Astrocyte (in vitro differentiated cells and primary cell): ENCODE measurements around the gene EFL1. TPM values are rescaled to one million over a fixed set of nuclear protein-coding genes. Genes with fewer than 3 reads are reported as not detected.
"Not testable (repeated sequence)": the region's sequence is repeated elsewhere in the genome, so short reads cannot be mapped to it uniquely, and the experiment has no call there.

Source experiments
- DNase-seq: peaks from one replicate; pipeline ENCODE4 v3.0.0-alpha.2; 2010; ENCODE audit warnings: low read depth
- FAIRE-seq: peaks from 2 replicates; lab custom pipeline; 2011; peaks lifted over from hg19 to GRCh38; lab: Jason Lieb, UNC
- H2AFZ ChIP-seq: 2 replicates; pipeline ENCODE4 v1.6.0; 2012; ENCODE audit warnings: low read depth, low read length, inconsistent platforms
- H3K27ac ChIP-seq: 2 replicates; pipeline ENCODE4 v1.5.1; 2011; ENCODE audit warnings: low read depth, low read length, inconsistent platforms
- H3K27me3 ChIP-seq: 2 replicates; pipeline ENCODE4 v1.6.0; 2011; ENCODE audit warnings: low read length, inconsistent platforms; ENCODE audit not compliant: insufficient read depth
- H3K36me3 ChIP-seq: 2 replicates; pipeline ENCODE4 v1.5.1; 2011; ENCODE audit warnings: low read length, inconsistent platforms; ENCODE audit not compliant: insufficient read depth
- H3K4me1 ChIP-seq: 2 replicates; pipeline ENCODE4 v1.5.1; 2011; ENCODE audit warnings: low read length, inconsistent platforms; ENCODE audit not compliant: insufficient read depth
- H3K4me2 ChIP-seq: 2 replicates; pipeline ENCODE4 v1.6.0; 2012; ENCODE audit warnings: low read length, inconsistent platforms
- H3K4me3 ChIP-seq: 2 replicates; pipeline ENCODE4 v1.5.1; 2011; ENCODE audit warnings: low read depth, mild to moderate bottlenecking, low read length, inconsistent platforms; ENCODE audit not compliant: insufficient read depth
- H3K79me2 ChIP-seq: 2 replicates; pipeline ENCODE4 v1.6.0; 2012; ENCODE audit warnings: mild to moderate bottlenecking, low read length, inconsistent platforms; ENCODE audit not compliant: insufficient read depth
- H3K9ac ChIP-seq: 2 replicates; pipeline ENCODE4 v1.6.0; 2012; ENCODE audit warnings: mild to moderate bottlenecking, low read length, inconsistent platforms
- H3K9me3 ChIP-seq: 2 replicates; pipeline ENCODE4 v1.5.1; 2012; ENCODE audit warnings: low read depth, mild to moderate bottlenecking, low read length, inconsistent platforms; ENCODE audit not compliant: insufficient read depth
- H4K20me1 ChIP-seq: 2 replicates; pipeline ENCODE4 v1.6.0; 2012; ENCODE audit warnings: low read length, inconsistent platforms; ENCODE audit not compliant: insufficient read depth
- H3K27ac Mint-ChIP-seq: one replicate; pipeline ENCODE4 v1.8.0; 2021; ENCODE audit warnings: mild to moderate bottlenecking, mixed read lengths; ENCODE audit not compliant: unreplicated experiment
- H3K27me3 Mint-ChIP-seq: one replicate; pipeline ENCODE4 v1.8.0; 2021; ENCODE audit warnings: low read depth, mixed read lengths; ENCODE audit not compliant: unreplicated experiment
- H3K36me3 Mint-ChIP-seq: one replicate; pipeline ENCODE4 v1.8.0; 2021; ENCODE audit warnings: low read depth, mixed read lengths; ENCODE audit not compliant: unreplicated experiment
- H3K4me1 Mint-ChIP-seq: one replicate; pipeline ENCODE4 v1.8.0; 2021; ENCODE audit warnings: low read depth, mixed read lengths; ENCODE audit not compliant: unreplicated experiment
- H3K4me3 Mint-ChIP-seq: one replicate; pipeline ENCODE4 v1.8.0; 2021; ENCODE audit warnings: mild to moderate bottlenecking, moderate library complexity, mixed read lengths; ENCODE audit not compliant: unreplicated experiment
- H3K9me3 Mint-ChIP-seq: one replicate; pipeline ENCODE4 v1.8.0; 2021; ENCODE audit warnings: mild to moderate bottlenecking, mixed read lengths; ENCODE audit not compliant: unreplicated experiment
- EZH2 ChIP-seq: IDR thresholded peaks from 2 replicates; pipeline ENCODE4 v1.6.1; 2012; ENCODE audit warnings: mild to moderate bottlenecking, low read length, inconsistent platforms; ENCODE audit not compliant: insufficient read depth
- total RNA-seq: library from RNA; stranded (reverse); gene quantifications from 2 replicates; pipeline ENCODE4 v1.2.1, GENCODE V29; 2021
- TF ChIP-seq, protein P1 (sequence below): IDR thresholded peaks from 2 replicates; pipeline ENCODE4 v1.5.1; 2011; ENCODE audit warnings: low read depth, mild to moderate bottlenecking, inconsistent platforms, low read length, moderate library complexity; ENCODE audit not compliant: insufficient read depth

The EFL1 gene
- total RNA-seq, 1 donor from 2014 or later: 13.7 TPM

DNA sequence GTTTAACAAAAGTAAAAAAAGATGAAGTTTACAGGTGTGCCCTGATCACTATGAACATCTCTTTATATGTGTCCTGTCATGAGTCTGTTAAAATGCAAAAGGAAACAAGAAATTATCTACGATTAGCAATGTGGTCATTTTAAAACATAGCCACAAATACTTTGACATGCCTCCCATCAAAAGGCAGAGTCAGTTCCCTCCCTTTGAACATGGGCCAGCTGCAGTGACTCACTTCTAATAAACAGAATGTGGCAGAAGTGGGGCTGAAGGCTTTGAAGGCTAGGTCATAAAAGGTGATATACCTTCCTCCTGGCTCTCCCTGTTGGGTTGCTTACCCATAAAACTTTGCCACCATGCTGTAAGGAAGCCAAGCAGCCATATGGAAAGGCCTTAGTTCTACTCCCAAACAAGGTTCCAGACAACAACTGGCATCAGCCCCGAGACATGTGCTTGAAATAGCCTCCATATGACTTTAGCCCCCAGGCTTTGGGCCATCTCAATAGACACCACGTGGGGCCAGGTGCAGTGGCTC is 52.4 kb downstream of the EFL1 start:
- not testable (repeated sequence) for H3K9ac ChIP-seq, H3K27ac ChIP-seq, H3K27ac Mint-ChIP-seq, H3K36me3 Mint-ChIP-seq, H2AFZ ChIP-seq, H3K4me3 Mint-ChIP-seq, H4K20me1 ChIP-seq, H3K4me2 ChIP-seq, H3K9me3 Mint-ChIP-seq, H3K79me2 ChIP-seq, H3K4me1 ChIP-seq, H3K36me3 ChIP-seq, H3K9me3 ChIP-seq, H3K4me3 ChIP-seq, H3K27me3 ChIP-seq, H3K27me3 Mint-ChIP-seq
- DNase-seq (peak; percentile 26), FAIRE-seq (peak; percentile 50)
- H3K4me1 Mint-ChIP-seq: peaks cover 11% of the 10 kb centered on the region

DNA sequence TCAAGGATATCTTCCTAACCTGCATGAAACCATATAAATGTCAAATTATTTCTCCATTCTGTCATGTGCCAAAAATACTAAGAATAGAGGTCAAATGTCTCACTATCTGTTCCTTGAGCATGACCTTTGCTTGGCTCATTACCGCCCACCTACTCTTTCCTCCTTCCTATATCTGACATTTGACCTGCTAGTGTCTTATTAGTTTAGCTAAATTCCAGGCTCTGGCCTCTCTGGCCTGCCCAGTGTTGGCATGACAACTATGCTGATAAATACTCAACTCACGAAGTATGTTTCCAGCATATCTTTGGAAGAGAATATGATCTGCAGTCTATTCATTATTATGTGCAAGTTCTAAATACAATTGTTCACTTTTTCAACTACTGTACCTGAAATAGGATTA is 58.0 kb downstream of the EFL1 start:
- not testable (repeated sequence) for H3K27me3 ChIP-seq, H3K36me3 Mint-ChIP-seq, H3K4me2 ChIP-seq, H3K36me3 ChIP-seq, H3K4me1 ChIP-seq, H3K27me3 Mint-ChIP-seq, H3K79me2 ChIP-seq, H3K9me3 ChIP-seq, H3K27ac Mint-ChIP-seq, H3K4me3 ChIP-seq, H2AFZ ChIP-seq, H3K27ac ChIP-seq, DNase-seq, H3K4me3 Mint-ChIP-seq, H3K9me3 Mint-ChIP-seq, H4K20me1 ChIP-seq, H3K9ac ChIP-seq
- FAIRE-seq: peak; percentile 76
- peaks cover 12% of the 10 kb centered on the region for H3K4me1 Mint-ChIP-seq

DNA sequence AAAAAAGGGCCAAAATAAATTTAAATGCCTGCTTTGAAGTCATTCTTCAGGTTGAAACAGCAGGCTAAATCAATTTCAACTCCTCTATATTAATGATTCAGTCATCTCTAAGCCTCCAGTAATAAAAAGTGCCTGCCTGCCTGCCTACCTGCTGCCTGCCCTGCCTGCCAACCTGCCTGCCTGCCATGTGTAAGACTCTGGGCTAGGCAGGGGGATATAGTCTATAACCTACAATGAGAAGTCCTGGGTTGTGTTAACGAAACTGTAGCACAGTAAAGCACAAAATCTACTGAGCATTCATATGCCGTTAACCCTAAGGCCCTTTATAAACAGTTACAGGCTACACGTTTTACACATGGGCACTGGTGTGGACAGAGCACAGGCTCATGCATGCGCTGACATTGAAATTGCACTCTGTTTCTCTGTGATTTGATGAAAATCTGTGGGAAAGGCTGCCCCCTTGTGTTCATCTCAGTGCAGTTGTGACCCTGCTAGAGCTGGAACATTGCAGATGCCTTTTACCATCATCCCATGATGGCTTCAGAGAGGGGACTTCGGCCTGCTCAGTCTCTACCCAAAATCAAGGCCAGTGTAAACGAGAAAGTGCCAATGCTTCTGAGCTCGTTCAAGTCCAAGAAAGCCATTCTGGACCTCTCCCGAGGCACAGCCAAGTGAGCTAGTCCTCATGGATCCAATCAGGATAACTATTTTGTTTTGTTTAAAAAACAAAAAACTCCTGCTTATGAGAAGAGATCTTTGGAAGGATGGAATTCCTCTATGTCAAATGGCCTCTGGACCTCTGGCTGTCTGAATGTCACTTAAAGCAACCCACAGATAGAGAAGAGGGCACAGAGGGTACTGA is 64.6 kb downstream of the EFL1 start:
- no peak for TF ChIP-seq EZH2
- TF ChIP-seq, protein P1, sequence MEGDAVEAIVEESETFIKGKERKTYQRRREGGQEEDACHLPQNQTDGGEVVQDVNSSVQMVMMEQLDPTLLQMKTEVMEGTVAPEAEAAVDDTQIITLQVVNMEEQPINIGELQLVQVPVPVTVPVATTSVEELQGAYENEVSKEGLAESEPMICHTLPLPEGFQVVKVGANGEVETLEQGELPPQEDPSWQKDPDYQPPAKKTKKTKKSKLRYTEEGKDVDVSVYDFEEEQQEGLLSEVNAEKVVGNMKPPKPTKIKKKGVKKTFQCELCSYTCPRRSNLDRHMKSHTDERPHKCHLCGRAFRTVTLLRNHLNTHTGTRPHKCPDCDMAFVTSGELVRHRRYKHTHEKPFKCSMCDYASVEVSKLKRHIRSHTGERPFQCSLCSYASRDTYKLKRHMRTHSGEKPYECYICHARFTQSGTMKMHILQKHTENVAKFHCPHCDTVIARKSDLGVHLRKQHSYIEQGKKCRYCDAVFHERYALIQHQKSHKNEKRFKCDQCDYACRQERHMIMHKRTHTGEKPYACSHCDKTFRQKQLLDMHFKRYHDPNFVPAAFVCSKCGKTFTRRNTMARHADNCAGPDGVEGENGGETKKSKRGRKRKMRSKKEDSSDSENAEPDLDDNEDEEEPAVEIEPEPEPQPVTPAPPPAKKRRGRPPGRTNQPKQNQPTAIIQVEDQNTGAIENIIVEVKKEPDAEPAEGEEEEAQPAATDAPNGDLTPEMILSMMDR: peak; percentile 78
- H3K36me3 Mint-ChIP-seq: no peaks in the 10 kb centered on the region
- H3K27ac Mint-ChIP-seq: no peak overlapping the region
- Histone ChIP-seq H3K4me1 (no peaks in the 10 kb centered on the region), H3K9me3 (no peaks in the 10 kb centered on the region), H3K4me3 (no peak overlapping the region), H2AFZ (no peak overlapping the region), H4K20me1 (no peaks in the 10 kb centered on the region), H3K9ac (no peak overlapping the region), H3K27ac (no peak overlapping the region), H3K4me2 (no peak overlapping the region), H3K79me2 (no peaks in the 10 kb centered on the region), H3K27me3 (no peaks in the 10 kb centered on the region), H3K36me3 (no peaks in the 10 kb centered on the region)
- peak; percentile 87 for FAIRE-seq
- H3K27me3 Mint-ChIP-seq: no peaks in the 10 kb centered on the region
- H3K4me1 Mint-ChIP-seq: peaks cover 6% of the 10 kb centered on the region
- DNase-seq: peak; percentile 36
- H3K9me3 Mint-ChIP-seq: no peaks in the 10 kb centered on the region
- H3K4me3 Mint-ChIP-seq: no peak overlapping the region
